ENCODE measurements around the gene DNMT3B.

Gene DNMT3B

GRCh38 chr20:32842688-32843524 lies 80.7 kb downstream of the DNMT3B start:
- in situ Hi-C loops (cut with MboI; ENCODE audit: low pct_unique_long_range_greater_than_20kb, low sequenced_read_pairs) = no loop called here
- DNase-seq = no peak

DNA sequence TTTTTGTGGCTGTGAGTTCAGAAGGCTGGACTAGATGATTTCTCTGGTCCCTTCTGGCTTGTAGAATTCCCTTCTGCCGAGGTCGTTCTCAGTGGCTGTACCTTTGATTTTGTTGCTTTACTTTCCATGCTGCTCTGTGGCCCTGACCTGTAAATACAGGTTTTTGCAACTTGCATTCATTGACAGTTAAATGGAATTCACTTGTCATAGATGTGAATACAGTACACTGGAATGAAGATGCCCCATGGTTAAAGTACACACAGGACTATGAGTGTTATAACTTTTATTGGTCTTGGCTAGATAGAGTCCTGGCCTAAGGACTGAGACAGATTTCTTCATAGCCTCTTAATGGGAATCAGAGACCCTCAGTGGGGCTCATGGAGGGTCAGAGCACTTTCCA lies 83.6 kb downstream of the DNMT3B start:
- in situ Hi-C loops (cut with MboI; ENCODE audit: low pct_unique_long_range_greater_than_20kb, low sequenced_read_pairs) = no loop called here
- DNase-seq = no peak

- in situ Hi-C loops (cut with MboI; ENCODE audit: low pct_unique_long_range_greater_than_20kb, low sequenced_read_pairs) = no loop called here
- DNase-seq = no peak
Observed at GRCh38 chr20:32846852-32847251, 84.7 kb downstream of the DNMT3B start.

DNA sequence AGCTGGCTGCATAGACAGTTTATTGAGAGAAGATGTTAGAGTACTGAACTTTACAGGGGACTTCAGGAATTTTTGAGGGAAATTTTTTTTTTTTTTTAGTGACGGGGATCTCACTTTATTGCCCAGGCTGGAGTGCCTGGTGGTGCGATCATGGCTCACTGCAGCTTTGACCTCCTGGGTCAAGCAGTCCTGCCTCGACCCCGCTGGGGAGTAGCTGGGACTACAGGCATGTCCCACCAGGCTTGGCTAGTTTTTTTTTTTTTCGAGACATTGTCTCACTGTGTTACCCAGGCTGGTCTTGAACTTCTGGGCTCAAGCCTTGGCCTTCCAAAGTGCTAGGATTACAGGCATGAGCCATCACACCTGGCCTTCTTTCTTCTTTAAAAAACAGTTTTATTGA lies 85.8 kb downstream of the DNMT3B start:
- no peak for DNase-seq
- in situ Hi-C loops (cut with MboI; ENCODE audit: low pct_unique_long_range_greater_than_20kb, low sequenced_read_pairs) = no loop called here

GRCh38 chr20:32848846-32849245 lies 86.7 kb downstream of the DNMT3B start:
- in situ Hi-C loops (cut with MboI; ENCODE audit: low pct_unique_long_range_greater_than_20kb, low sequenced_read_pairs) = no loop called here
- no peak for DNase-seq

GRCh38 chr20:32849577-32849976 lies 87.4 kb downstream of the DNMT3B start:
- in situ Hi-C loops (cut with MboI; ENCODE audit: low pct_unique_long_range_greater_than_20kb, low sequenced_read_pairs) = no loop called here
- no peak for DNase-seq

GRCh38 chr20:32855387-32855786 lies 93.2 kb downstream of the DNMT3B start:
- no peak for DNase-seq
- in situ Hi-C loops (cut with MboI; ENCODE audit: low pct_unique_long_range_greater_than_20kb, low sequenced_read_pairs) = no loop called here

DNA sequence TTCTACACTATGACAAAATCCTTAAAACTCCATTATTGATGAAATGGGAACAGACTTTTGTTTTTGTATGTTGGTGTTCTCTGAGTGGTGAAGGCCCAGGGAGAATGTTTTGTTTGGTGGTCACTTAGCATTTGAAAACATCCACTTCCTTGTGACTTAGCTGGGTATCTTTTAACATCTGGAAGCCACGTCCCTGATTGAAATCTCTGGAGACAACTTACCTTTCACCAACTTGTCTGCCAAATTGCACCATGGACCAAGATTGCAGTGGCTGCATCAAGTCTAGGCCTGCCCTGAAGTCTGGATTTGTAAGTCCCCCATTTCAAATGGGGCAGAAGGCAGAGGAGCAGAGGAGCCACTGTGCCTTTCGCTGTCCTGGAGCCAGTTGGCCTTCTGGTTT lies 96.0 kb downstream of the DNMT3B start:
- no peak for DNase-seq
- in situ Hi-C loops (cut with MboI; ENCODE audit: low pct_unique_long_range_greater_than_20kb, low sequenced_read_pairs) = no loop called here
